HepG2 (cell line): Measurements from ENCODE around the gene PEPD. TPM values are rescaled to one million over a fixed set of nuclear protein-coding genes. Genes with fewer than 3 reads are reported as not detected.

Experiments
- EP300 ChIP-seq, 3 experiments: sonication (generic) in 1 of 3; formaldehyde crosslinking in 1 of 3; IDR thresholded peaks; 2 replicates each; pipeline versions ENCODE4 v1.5.1 to v1.6.1; 2011 to 2020; ENCODE audit warnings: low read depth in 2 of 3, low read length in 2 of 3, borderline replicate concordance in 1 of 3, improper control_type of control experiment in 1 of 3, mild to moderate bottlenecking in 1 of 3, missing genetic modification reagents in 1 of 3, moderate library complexity in 1 of 3
- FOXA1 ChIP-seq, 2 experiments: fragments of 450-650 bp in 1 of 2; sonication (generic) in 1 of 2; formaldehyde crosslinking in 1 of 2; IDR thresholded peaks; 2 replicates each; pipeline versions ENCODE4 v1.4.0 to v1.6.1; 2016 to 2020; ENCODE audit warnings: missing genetic modification reagents in 1 of 2
- MTF2 ChIP-seq: sonication (generic); formaldehyde crosslinking; IDR thresholded peaks from 2 replicates; pipeline ENCODE4 v1.5.0; 2020; ENCODE audit warnings: missing genetic modification reagents, borderline replicate concordance
- MYC ChIP-seq: sonication (generic); formaldehyde crosslinking; IDR thresholded peaks from 2 replicates; pipeline ENCODE4 v1.9.0; 2021; ENCODE audit warnings: missing genetic modification reagents, borderline replicate concordance
- ZNF292 ChIP-seq: sonication (generic); formaldehyde crosslinking; IDR thresholded peaks from 2 replicates; pipeline ENCODE4 v1.8.1; 2022; ENCODE audit warnings: mild to moderate bottlenecking, low read depth, missing genetic modification reagents, borderline replicate concordance
- ZNF761 ChIP-seq: sonication (generic); formaldehyde crosslinking; conservative IDR thresholded peaks from 2 replicates; pipeline ENCODE4 v1.4.0; 2020; ENCODE audit warnings: mild to moderate bottlenecking, missing genetic modification reagents
- polyA plus RNA-seq, 8 experiments: library from polyadenylated mRNA; depleted of rRNA in 3 of 8; stranded (reverse) in 7 of 8; unstranded in 1 of 8; fragments of >200 nt; fragmentation: Illumina TruSeq in 4 of 8; extraction: Trizol in 4 of 8; gene quantifications; 2 replicates each; pipeline versions ENCODE4 v1.2.1 to v1.2.3, GENCODE V29; 2011 to 2016; ENCODE audit warnings: low read depth in 4 of 8, missing spikeins in 1 of 8, mixed read lengths in 1 of 8; ENCODE audit not compliant: insufficient read depth in 1 of 8
- total RNA-seq, 5 experiments: library from RNA; depleted of rRNA; stranded (reverse); fragments of >200 nt; fragmentation: Illumina TruSeq; extraction: Trizol; gene quantifications; 2 replicates each; pipeline ENCODE4 v1.2.3, GENCODE V29; 2016; ENCODE audit warnings: low read depth in 1 of 5
- TF ChIP-seq, protein P1 (sequence below): sonication (generic); formaldehyde crosslinking; IDR thresholded peaks from 2 replicates; pipeline ENCODE4 v1.5.0; 2020; ENCODE audit warnings: missing genetic modification reagents
- TF ChIP-seq, protein P2 (sequence below): sonication (generic); formaldehyde crosslinking; IDR thresholded peaks from 2 replicates; pipeline ENCODE4 v1.5.0; 2020; ENCODE audit warnings: mild to moderate bottlenecking, missing genetic modification reagents, borderline replicate concordance
- TF ChIP-seq, protein P3 (sequence below): sonication (generic); formaldehyde crosslinking; IDR thresholded peaks from 2 replicates; pipeline ENCODE4 v1.4.0; 2020; ENCODE audit warnings: mild to moderate bottlenecking, missing genetic modification reagents
- TF ChIP-seq, protein P4 (sequence below): sonication (generic); formaldehyde crosslinking; conservative IDR thresholded peaks from 2 replicates; pipeline ENCODE4 v1.8.0; 2022; ENCODE audit warnings: mild to moderate bottlenecking, moderate library complexity, missing genetic modification reagents
- TF ChIP-seq, protein P5 (sequence below): sonication (generic); formaldehyde crosslinking; IDR thresholded peaks from 2 replicates; pipeline ENCODE4 v1.5.0; 2020; ENCODE audit warnings: mild to moderate bottlenecking, missing genetic modification reagents

PEPD gene
- total and polyA plus RNA-seq, 2 of the 13 experiments (the other 11 are each of a cell fraction or from before 2014, with no cell fraction given) = 60.7 to 75.1 TPM

DNA sequence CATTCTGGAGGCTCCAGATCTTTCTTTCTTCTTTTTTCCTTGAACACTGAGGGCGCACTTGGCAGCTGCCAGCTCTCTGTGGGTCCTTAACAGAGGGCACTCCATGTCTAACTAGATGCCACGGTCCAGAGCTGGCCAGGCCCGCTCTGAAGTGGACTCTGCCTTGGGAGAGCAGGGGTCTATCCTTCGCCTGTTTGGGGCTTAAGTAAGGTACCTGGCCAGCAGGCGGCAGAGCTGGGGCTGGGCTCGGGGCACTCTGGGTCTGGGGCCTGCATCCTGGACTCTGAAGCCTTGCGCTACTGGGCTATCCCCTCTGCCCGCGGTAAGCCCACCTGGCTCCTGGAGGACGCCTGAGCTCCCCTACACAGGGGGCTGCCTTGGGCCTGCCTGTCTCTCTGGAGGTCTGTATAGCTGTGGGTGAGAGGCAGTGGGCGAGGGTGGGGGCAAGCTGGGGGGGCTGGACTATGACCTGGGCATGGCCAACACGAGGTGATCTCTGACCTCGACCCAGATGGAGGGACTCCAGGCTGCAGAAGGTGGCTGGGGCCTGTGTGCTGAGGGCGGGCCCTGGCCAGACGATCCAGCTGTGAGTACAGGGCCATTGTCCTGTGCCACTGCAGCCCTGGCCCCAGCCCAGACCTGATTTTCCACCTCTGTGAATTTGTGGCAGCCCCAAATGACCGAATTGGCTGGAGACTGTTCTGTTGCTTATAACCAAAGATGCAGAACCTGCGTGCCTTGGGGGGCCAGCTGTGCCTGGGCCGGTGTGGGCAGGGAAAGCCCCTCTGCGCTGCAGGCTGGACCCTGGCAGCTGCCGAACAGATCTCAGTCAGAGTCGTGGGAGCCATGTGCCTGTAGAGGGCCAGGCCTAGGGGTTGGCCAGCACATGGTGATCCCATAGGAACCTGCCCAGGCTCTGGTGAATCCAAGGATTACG is 121.6 kb downstream of the PEPD start (continued):
- TF ChIP-seq, protein P1, sequence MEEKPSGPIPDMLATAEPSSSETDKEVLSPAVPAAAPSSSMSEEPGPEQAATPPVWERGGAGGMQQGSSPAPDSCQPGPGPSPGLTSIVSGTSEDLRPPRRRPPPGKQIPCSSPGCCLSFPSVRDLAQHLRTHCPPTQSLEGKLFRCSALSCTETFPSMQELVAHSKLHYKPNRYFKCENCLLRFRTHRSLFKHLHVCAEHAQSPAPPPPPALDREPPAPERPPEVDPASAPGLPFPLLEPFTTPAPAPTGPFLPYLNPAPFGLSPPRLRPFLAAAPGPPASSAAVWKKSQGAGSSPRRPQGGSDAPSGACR (CRISPR knock-in tag) = peak; percentile 74; the same call in 1 of the 2 replicates
- TF ChIP-seq, protein P2, sequence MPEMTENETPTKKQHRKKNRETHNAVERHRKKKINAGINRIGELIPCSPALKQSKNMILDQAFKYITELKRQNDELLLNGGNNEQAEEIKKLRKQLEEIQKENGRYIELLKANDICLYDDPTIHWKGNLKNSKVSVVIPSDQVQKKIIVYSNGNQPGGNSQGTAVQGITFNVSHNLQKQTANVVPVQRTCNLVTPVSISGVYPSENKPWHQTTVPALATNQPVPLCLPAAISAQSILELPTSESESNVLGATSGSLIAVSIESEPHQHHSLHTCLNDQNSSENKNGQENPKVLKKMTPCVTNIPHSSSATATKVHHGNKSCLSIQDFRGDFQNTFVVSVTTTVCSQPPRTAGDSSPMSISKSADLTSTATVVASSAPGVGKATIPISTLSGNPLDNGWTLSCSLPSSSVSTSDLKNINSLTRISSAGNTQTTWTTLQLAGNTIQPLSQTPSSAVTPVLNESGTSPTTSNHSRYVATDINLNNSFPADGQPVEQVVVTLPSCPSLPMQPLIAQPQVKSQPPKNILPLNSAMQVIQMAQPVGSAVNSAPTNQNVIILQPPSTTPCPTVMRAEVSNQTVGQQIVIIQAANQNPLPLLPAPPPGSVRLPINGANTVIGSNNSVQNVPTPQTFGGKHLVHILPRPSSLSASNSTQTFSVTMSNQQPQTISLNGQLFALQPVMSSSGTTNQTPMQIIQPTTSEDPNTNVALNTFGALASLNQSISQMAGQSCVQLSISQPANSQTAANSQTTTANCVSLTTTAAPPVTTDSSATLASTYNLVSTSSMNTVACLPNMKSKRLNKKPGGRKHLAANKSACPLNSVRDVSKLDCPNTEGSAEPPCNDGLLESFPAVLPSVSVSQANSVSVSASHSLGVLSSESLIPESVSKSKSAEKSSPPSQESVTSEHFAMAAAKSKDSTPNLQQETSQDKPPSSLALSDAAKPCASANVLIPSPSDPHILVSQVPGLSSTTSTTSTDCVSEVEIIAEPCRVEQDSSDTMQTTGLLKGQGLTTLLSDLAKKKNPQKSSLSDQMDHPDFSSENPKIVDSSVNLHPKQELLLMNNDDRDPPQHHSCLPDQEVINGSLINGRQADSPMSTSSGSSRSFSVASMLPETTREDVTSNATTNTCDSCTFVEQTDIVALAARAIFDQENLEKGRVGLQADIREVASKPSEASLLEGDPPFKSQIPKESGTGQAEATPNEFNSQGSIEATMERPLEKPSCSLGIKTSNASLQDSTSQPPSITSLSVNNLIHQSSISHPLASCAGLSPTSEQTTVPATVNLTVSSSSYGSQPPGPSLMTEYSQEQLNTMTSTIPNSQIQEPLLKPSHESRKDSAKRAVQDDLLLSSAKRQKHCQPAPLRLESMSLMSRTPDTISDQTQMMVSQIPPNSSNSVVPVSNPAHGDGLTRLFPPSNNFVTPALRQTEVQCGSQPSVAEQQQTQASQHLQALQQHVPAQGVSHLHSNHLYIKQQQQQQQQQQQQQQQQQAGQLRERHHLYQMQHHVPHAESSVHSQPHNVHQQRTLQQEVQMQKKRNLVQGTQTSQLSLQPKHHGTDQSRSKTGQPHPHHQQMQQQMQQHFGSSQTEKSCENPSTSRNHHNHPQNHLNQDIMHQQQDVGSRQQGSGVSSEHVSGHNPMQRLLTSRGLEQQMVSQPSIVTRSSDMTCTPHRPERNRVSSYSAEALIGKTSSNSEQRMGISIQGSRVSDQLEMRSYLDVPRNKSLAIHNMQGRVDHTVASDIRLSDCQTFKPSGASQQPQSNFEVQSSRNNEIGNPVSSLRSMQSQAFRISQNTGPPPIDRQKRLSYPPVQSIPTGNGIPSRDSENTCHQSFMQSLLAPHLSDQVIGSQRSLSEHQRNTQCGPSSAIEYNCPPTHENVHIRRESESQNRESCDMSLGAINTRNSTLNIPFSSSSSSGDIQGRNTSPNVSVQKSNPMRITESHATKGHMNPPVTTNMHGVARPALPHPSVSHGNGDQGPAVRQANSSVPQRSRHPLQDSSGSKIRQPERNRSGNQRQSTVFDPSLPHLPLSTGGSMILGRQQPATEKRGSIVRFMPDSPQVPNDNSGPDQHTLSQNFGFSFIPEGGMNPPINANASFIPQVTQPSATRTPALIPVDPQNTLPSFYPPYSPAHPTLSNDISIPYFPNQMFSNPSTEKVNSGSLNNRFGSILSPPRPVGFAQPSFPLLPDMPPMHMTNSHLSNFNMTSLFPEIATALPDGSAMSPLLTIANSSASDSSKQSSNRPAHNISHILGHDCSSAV (CRISPR knock-in tag) = no peak
- TF ChIP-seq ZNF292 (CRISPR knock-in tag) = peak; percentile 92
- TF ChIP-seq, protein P3, sequence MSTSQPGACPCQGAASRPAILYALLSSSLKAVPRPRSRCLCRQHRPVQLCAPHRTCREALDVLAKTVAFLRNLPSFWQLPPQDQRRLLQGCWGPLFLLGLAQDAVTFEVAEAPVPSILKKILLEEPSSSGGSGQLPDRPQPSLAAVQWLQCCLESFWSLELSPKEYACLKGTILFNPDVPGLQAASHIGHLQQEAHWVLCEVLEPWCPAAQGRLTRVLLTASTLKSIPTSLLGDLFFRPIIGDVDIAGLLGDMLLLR (CRISPR knock-in tag) = no peak
- TF ChIP-seq, protein P4, sequence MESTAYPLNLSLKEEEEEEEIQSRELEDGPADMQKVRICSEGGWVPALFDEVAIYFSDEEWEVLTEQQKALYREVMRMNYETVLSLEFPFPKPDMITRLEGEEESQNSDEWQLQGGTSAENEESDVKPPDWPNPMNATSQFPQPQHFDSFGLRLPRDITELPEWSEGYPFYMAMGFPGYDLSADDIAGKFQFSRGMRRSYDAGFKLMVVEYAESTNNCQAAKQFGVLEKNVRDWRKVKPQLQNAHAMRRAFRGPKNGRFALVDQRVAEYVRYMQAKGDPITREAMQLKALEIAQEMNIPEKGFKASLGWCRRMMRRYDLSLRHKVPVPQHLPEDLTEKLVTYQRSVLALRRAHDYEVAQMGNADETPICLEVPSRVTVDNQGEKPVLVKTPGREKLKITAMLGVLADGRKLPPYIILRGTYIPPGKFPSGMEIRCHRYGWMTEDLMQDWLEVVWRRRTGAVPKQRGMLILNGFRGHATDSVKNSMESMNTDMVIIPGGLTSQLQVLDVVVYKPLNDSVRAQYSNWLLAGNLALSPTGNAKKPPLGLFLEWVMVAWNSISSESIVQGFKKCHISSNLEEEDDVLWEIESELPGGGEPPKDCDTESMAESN = peak; percentile 14; the same call in 1 of the 2 replicates
- TF ChIP-seq ZNF761 (CRISPR knock-in tag) = 0 out of 2 replicates have a peak, but pooled peaks have one; percentile 42
- TF ChIP-seq EP300 (IDR thresholded peaks at IDR 0.05; ENCODE audit: low read depth in 2 of 2, low read length in 2 of 2) = peak in 1 of 2 experiments; percentile 49; a peak in 1 of 4 replicates
- TF ChIP-seq EP300 (CRISPR knock-in tag; IDR thresholded peaks at IDR 0.05; ENCODE audit: borderline replicate concordance) = no peak
- TF ChIP-seq, protein P5, sequence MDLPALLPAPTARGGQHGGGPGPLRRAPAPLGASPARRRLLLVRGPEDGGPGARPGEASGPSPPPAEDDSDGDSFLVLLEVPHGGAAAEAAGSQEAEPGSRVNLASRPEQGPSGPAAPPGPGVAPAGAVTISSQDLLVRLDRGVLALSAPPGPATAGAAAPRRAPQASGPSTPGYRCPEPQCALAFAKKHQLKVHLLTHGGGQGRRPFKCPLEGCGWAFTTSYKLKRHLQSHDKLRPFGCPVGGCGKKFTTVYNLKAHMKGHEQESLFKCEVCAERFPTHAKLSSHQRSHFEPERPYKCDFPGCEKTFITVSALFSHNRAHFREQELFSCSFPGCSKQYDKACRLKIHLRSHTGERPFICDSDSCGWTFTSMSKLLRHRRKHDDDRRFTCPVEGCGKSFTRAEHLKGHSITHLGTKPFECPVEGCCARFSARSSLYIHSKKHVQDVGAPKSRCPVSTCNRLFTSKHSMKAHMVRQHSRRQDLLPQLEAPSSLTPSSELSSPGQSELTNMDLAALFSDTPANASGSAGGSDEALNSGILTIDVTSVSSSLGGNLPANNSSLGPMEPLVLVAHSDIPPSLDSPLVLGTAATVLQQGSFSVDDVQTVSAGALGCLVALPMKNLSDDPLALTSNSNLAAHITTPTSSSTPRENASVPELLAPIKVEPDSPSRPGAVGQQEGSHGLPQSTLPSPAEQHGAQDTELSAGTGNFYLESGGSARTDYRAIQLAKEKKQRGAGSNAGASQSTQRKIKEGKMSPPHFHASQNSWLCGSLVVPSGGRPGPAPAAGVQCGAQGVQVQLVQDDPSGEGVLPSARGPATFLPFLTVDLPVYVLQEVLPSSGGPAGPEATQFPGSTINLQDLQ (CRISPR knock-in tag) = peak; percentile 38; the same call in 1 of the 2 replicates
- TF ChIP-seq FOXA1 (IDR thresholded peaks at IDR 0.05) = no peak
- peak; percentile 37; the same call in 1 of the 2 replicates for TF ChIP-seq FOXA1 (CRISPR knock-in tag; IDR thresholded peaks at IDR 0.05)
- no peak for TF ChIP-seq MTF2 (CRISPR knock-in tag)
- peak; percentile 84; the same call in 1 of the 2 replicates for TF ChIP-seq MYC (CRISPR knock-in tag)
